GM12878 (cell line): ENCODE data around the gene SLC7A1.

ENCODE experiments used
- ATF3 ChIP-seq: IDR thresholded peaks from 2 replicates; pipeline ENCODE4 v1.6.1; 2011; ENCODE audit warnings: low read depth, mild to moderate bottlenecking, low read length, moderate library complexity, borderline replicate concordance; ENCODE audit errors: extremely low read depth
- HDAC2 ChIP-seq: fragments of 200-600 bp; sonication (generic); IDR thresholded peaks from 2 replicates; pipeline ENCODE4 v1.6.1; 2017
- MYC ChIP-seq: IDR thresholded peaks from 2 replicates; pipeline ENCODE4 v1.6.1; 2011; ENCODE audit warnings: mild to moderate bottlenecking, low read length, moderate library complexity, inconsistent platforms; ENCODE audit not compliant: insufficient read depth, insufficient replicate concordance, insufficient read length, severe bottlenecking

DNA sequence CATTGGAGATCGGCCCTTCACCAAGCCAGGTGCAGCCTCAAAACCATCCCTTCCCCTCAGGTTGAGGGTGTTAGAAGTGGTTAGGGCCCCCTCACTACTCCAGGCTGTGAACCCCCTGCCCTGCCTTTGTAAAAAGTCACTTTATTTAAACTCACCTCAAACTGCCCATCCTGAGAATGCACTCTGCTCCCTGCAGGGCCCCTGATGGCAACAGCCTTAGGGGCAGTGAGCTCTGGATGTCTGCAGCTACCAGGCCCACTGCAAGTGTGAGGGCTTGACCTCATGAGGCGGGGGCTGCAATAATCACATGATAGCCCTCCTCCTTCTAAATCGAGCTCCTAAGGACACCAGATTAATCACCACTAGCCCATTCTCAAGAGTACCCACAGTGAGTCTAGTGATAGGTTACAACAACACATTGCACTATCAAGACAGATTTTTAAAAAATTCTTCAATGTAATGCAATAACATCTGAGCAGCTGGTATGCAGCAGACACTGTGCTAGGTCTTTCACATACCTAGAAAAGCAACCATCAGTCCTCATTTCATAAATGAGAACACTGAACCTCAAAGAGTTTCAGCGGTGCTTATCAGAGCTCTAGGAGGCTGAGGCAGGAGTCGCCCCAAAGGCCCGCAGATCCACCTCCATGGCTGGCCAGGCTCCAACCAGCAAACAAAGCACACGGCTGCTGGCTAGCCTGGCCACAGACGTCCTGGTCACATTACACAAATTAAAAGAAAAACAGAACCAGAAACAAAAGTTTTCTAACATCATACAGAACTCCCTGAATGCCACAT is 26.0 kb downstream of the SLC7A1 start:
- TF ChIP-seq MYC: no peak
- no peak for TF ChIP-seq HDAC2
- no peak for TF ChIP-seq ATF3
